H1 (cell line): ENCODE results near the gene RP9. TPM values are rescaled to one million over a fixed set of nuclear protein-coding genes. Genes with fewer than 3 reads are reported as not detected.

Experiments
- CTCF ChIA-PET: fragments of 300-600 bp; sonication (Branson Sonifier 250); formaldehyde crosslinking; loops from one replicate; lab custom pipeline; 2021; ENCODE audit not compliant: partially characterized antibody; lab: Charles Lee
- POLR2A ChIA-PET: fragments of 300-600 bp; sonication (Branson Sonifier 250); formaldehyde crosslinking; loops from one replicate; lab custom pipeline; 2021; ENCODE audit warnings: inconsistent platforms; ENCODE audit not compliant: partially characterized antibody; lab: Charles Lee
- DNase-seq, 2 experiments: peaks; one replicate each; pipeline versions ENCODE4 v3.0.0 to v3.0.0-alpha.2; 2010 to 2022; ENCODE audit warnings: low spot score in 2 of 2, low read depth in 1 of 2, mixed read lengths in 1 of 2
- FAIRE-seq: peaks from 2 replicates; lab custom pipeline; 2011; peaks lifted over from hg19 to GRCh38; lab: Jason Lieb, UNC
- H2AFZ ChIP-seq: 2 replicates; pipeline ENCODE4 v1.8.1; 2012; ENCODE audit warnings: low read length, inconsistent platforms
- H2AK5ac ChIP-seq: 2 replicates; pipeline ENCODE4 v1.6.1; 2013; ENCODE audit warnings: low read depth, low read length
- H2BK120ac ChIP-seq: replicated peaks from 2 replicates; pipeline ENCODE3; 2013; ENCODE audit warnings: low read depth, low read length, inconsistent platforms
- H2BK12ac ChIP-seq: 2 replicates; pipeline ENCODE4 v1.6.1; 2013; ENCODE audit warnings: low read depth, low read length
- H2BK15ac ChIP-seq: 2 replicates; pipeline ENCODE4 v1.6.1; 2013; ENCODE audit warnings: low read length
- H2BK20ac ChIP-seq: 2 replicates; pipeline ENCODE4 v1.6.1; 2013; ENCODE audit warnings: low read length
- H2BK5ac ChIP-seq: 2 replicates; pipeline ENCODE4 v1.6.1; 2013; ENCODE audit warnings: low read depth, low read length
- H3K14ac ChIP-seq: 2 replicates; pipeline ENCODE4 v1.6.1; 2013; ENCODE audit warnings: inconsistent platforms; ENCODE audit not compliant: insufficient read length
- H3K18ac ChIP-seq: 2 replicates; pipeline ENCODE4 v1.6.1; 2013; ENCODE audit warnings: low read length; ENCODE audit errors: extremely low read depth
- H3K23ac ChIP-seq: 2 replicates; pipeline ENCODE4 v1.6.1; 2013; ENCODE audit warnings: inconsistent platforms; ENCODE audit not compliant: insufficient read length
- H3K23me2 ChIP-seq: 2 replicates; pipeline ENCODE4 v1.6.1; 2013; ENCODE audit warnings: low read depth, low read length
- H3K27ac ChIP-seq: 2 replicates; pipeline ENCODE4 v1.6.1; 2011; ENCODE audit warnings: low read depth, low read length, inconsistent platforms
- H3K27me3 ChIP-seq, 4 experiments: replicated peaks in 1 of 4; 1 replicate in 1 of 4; 2 replicates in 3 of 4; pipeline versions ENCODE4 v1.6.1 to v1.8.1; 2011 to 2013; ENCODE audit warnings: low read length in 3 of 4, mild to moderate bottlenecking in 3 of 4, inconsistent platforms in 2 of 4, mixed read lengths in 2 of 4, moderate library complexity in 1 of 4; ENCODE audit not compliant: control insufficient read depth in 3 of 4, insufficient read depth in 3 of 4; ENCODE audit errors: extremely low read depth in 1 of 4
- H3K36me3 ChIP-seq, 4 experiments: 2 replicates each; pipeline versions ENCODE4 v1.6.1 to v1.8.1; 2011 to 2013; ENCODE audit warnings: mild to moderate bottlenecking in 4 of 4, low read length in 3 of 4, moderate library complexity in 2 of 4, control low read depth in 1 of 4, inconsistent platforms in 1 of 4; ENCODE audit not compliant: insufficient read depth in 4 of 4, control insufficient read depth in 2 of 4
- H3K4ac ChIP-seq: replicated peaks from 2 replicates; pipeline ENCODE3; 2013; ENCODE audit warnings: low read length, low read depth, mixed read lengths, inconsistent platforms; ENCODE audit not compliant: insufficient read length
- H3K4me1 ChIP-seq, 4 experiments: replicated peaks in 1 of 4; 1 replicate in 1 of 4; 2 replicates in 3 of 4; pipeline versions ENCODE4 v1.6.1 to v1.8.1; 2011 to 2013; ENCODE audit warnings: low read length in 3 of 4, inconsistent platforms in 2 of 4, mixed read lengths in 1 of 4; ENCODE audit not compliant: insufficient read depth in 4 of 4, control insufficient read depth in 3 of 4
- H3K4me2 ChIP-seq, 2 experiments: 2 replicates each; pipeline versions ENCODE4 v1.6.1 to v1.8.1; 2011 to 2013; ENCODE audit warnings: low read depth in 2 of 2, low read length in 2 of 2, control low read depth in 1 of 2, inconsistent platforms in 1 of 2, mild to moderate bottlenecking in 1 of 2; ENCODE audit not compliant: insufficient read depth in 1 of 2
- H3K4me3 ChIP-seq, 4 experiments: fragments of 200-600, 300-600 bp in 1 of 4; sonication (generic), shearing (Covaris generic), sonication (Bioruptor Twin) in 1 of 4; 2 replicates each; pipeline versions ENCODE4 v1.5.1 to v1.8.1; 2011 to 2016; ENCODE audit warnings: low read length in 4 of 4, low read depth in 3 of 4, control low read depth in 2 of 4, inconsistent platforms in 2 of 4, mild to moderate bottlenecking in 2 of 4, mixed read lengths in 1 of 4, moderate library complexity in 1 of 4; ENCODE audit not compliant: insufficient read depth in 2 of 4; ENCODE audit errors: extremely low read depth in 1 of 4
- H3K56ac ChIP-seq: replicated peaks from 2 replicates; pipeline ENCODE3; 2013; ENCODE audit warnings: low read depth, mild to moderate bottlenecking, mixed read lengths, low read length, inconsistent platforms; ENCODE audit not compliant: insufficient read length
- H3K79me1 ChIP-seq: 2 replicates; pipeline ENCODE4 v1.6.1; 2013; ENCODE audit warnings: low read depth, low read length, control low read depth
- H3K79me2 ChIP-seq, 2 experiments: 2 replicates each; pipeline versions ENCODE4 v1.6.1 to v1.8.1; 2012 to 2013; ENCODE audit warnings: low read length in 2 of 2, mild to moderate bottlenecking in 2 of 2, inconsistent platforms in 1 of 2; ENCODE audit not compliant: insufficient read depth in 2 of 2, control insufficient read depth in 1 of 2
- H3K9ac ChIP-seq, 4 experiments: replicated peaks in 1 of 4; 1 replicate in 1 of 4; 2 replicates in 3 of 4; pipeline versions ENCODE4 v1.6.1 to v1.8.1; 2011 to 2013; ENCODE audit warnings: low read depth in 3 of 4, low read length in 3 of 4, control low read depth in 2 of 4, mild to moderate bottlenecking in 2 of 4, moderate library complexity in 2 of 4, inconsistent platforms in 1 of 4; ENCODE audit errors: extremely low read depth in 1 of 4
- H3K9me3 ChIP-seq, 2 experiments: 2 replicates each; pipeline versions ENCODE4 v1.6.1 to v1.8.1; 2012 to 2013; ENCODE audit warnings: mild to moderate bottlenecking in 2 of 2, moderate library complexity in 2 of 2, control low read depth in 1 of 2, inconsistent platforms in 1 of 2, low read depth in 1 of 2, low read length in 1 of 2, mixed read lengths in 1 of 2; ENCODE audit not compliant: insufficient read depth in 2 of 2
- H4K20me1 ChIP-seq, 2 experiments: replicated peaks in 1 of 2; 2 replicates each; pipeline versions ENCODE3 to v1.8.1; 2011 to 2013; ENCODE audit warnings: inconsistent platforms in 2 of 2, low read length in 2 of 2, mild to moderate bottlenecking in 1 of 2; ENCODE audit not compliant: insufficient read depth in 2 of 2, control insufficient read depth in 1 of 2
- H4K5ac ChIP-seq: 2 replicates; pipeline ENCODE4 v1.6.1; 2013; ENCODE audit warnings: low read length, low read depth, mixed read lengths, inconsistent platforms; ENCODE audit not compliant: insufficient read length
- H4K8ac ChIP-seq: 2 replicates; pipeline ENCODE4 v1.8.0; 2013; ENCODE audit warnings: mild to moderate bottlenecking, moderate library complexity, low read length, inconsistent platforms; ENCODE audit not compliant: insufficient read depth; ENCODE audit errors: extremely low read depth
- H4K91ac ChIP-seq: replicated peaks from 2 replicates; pipeline ENCODE3; 2013; ENCODE audit warnings: low read length, mixed read lengths, inconsistent platforms; ENCODE audit not compliant: insufficient read length
- SIX5 ChIP-seq: IDR thresholded peaks from 2 replicates; pipeline ENCODE4 v1.6.1; 2011; ENCODE audit warnings: mild to moderate bottlenecking, low read depth, low read length
- SUZ12 ChIP-seq: fragments of 200-600 bp; sonication (generic); IDR thresholded peaks from 2 replicates; pipeline ENCODE4 v1.6.1; 2012; ENCODE audit warnings: mild to moderate bottlenecking, inconsistent platforms, low read length, moderate library complexity, mixed read lengths
- TCF12 ChIP-seq: IDR thresholded peaks from 2 replicates; pipeline ENCODE4 v1.6.1; 2011; ENCODE audit warnings: low read depth, mild to moderate bottlenecking, low read length
- WGBS, 2 experiments: shearing (Covaris generic) in 1 of 2; methylation state at CpG; one replicate each; pipeline versions ENCODE4 v1.1.6 to v1.1.7; 2013 to 2015; ENCODE audit warnings: low lambda C conversion rate in 2 of 2, mixed read lengths in 2 of 2, inconsistent platforms in 1 of 2, low coverage in 1 of 2, missing lambda C conversion rate in 1 of 2; ENCODE audit not compliant: insufficient replicate concordance in 2 of 2, insufficient coverage in 1 of 2, insufficient read length in 1 of 2; ENCODE audit errors: extremely low coverage in 1 of 2, missing lambda C conversion rate in 1 of 2; 5-methylcytosine and 5-hydroxymethylcytosine counted together
- polyA plus RNA-seq, 7 experiments: library from polyadenylated mRNA; depleted of rRNA in 3 of 7; stranded (reverse) in 5 of 7; unstranded in 2 of 7; fragments of >200 nt in 5 of 7; fragments of 200-250 nt in 2 of 7; gene quantifications; 1 replicate in 5 of 7; 2 replicates in 1 of 7; 4 replicates in 1 of 7; pipeline versions ENCODE4 v1.2.1 to v1.2.3, GENCODE V29; 2011 to 2013; ENCODE audit warnings: missing spikeins in 2 of 7, mixed read lengths in 2 of 7
- total RNA-seq: library from RNA; stranded (reverse); fragmentation: NEBNext Ultra II Directional; extraction: Animal tissue kit (Norgen Biotek cat#: 25700); gene quantifications from 2 replicates; pipeline ENCODE4 v1.2.1, GENCODE V29; 2021

Gene RP9
- total and polyA plus RNA-seq, 2 of the 8 experiments (the other 6 are each of a cell fraction or from before 2014, with no cell fraction given): 11.0 to 12.4 TPM

DNA sequence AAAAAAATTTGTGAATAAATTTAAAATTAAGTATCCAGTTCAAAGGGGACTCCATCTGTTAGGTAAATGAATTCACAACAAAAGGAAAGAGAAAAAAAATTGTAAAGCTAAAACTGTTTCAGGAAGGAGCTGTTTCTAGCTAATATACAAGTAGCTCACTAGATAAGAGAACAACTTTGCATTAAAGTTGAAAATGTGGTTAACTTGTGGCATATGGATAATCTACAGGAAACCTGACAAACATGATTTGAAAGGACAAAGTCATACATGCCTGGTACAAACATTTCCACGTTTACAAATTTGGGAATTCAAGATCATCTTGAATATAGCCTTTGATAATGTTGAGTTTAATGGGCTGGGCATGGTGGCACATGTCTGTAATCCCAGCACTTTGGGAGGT, 55.5 kb downstream of the RP9 start:
- DNase-seq (no peak), FAIRE-seq (no peak)
- H3K9ac ChIP-seq: no peak overlapping the region
- H3K23ac ChIP-seq: no peak overlapping the region
- no peak overlapping the region for H2AFZ ChIP-seq
- no peak overlapping the region for H2BK15ac ChIP-seq
- no peak overlapping the region for H2BK12ac ChIP-seq
- ChIA-PET CTCF (interaction anchor here (1.2 to 1.6 kb wide), 2 partner anchors 23 to 89 kb away, joined by 3 read pairs; no protein-coding TSS in a partner anchor), POLR2A (interaction anchor here (1.0 to 3.1 kb wide), 2 partner anchors 9 to 61 kb away, joined by 4 to 19 read pairs; partner anchors contain the start of gene NT5C3A)
- no peaks in the 10 kb centered on the region for H3K9me3 ChIP-seq
- no peaks in the 10 kb centered on the region for H3K27me3 ChIP-seq
- no peak overlapping the region for H2BK5ac ChIP-seq
- TF ChIP-seq SUZ12: no peak
- no peak for TF ChIP-seq SIX5
- no peak for TF ChIP-seq TCF12
- no peak overlapping the region for H2BK120ac ChIP-seq
- no peak overlapping the region for H3K18ac ChIP-seq
- H4K91ac ChIP-seq: no peak overlapping the region
- H3K23me2 ChIP-seq: no peaks in the 10 kb centered on the region
- H4K8ac ChIP-seq: no peak overlapping the region
- H3K36me3 ChIP-seq: no peaks in the 10 kb centered on the region; a peak in 1 of 8 replicates
- H3K79me2 ChIP-seq: peaks cover 2 to 83% of the 10 kb centered on the region in 2 experiments
- H3K79me1 ChIP-seq: no peaks in the 10 kb centered on the region; the same call in 1 of the 2 replicates
- no peak overlapping the region for H3K4me3 ChIP-seq
- no peak overlapping the region for H3K4ac ChIP-seq
- peaks cover 5 to 6% of the 10 kb centered on the region in 2 experiments for H4K20me1 ChIP-seq
- no peak overlapping the region for H4K5ac ChIP-seq
- WGBS, 2 experiments: 74% methylated on average over 1 of the region's 1 CpG; no CpG with 5 or more reads in 1 of the 2 experiments
- no peak overlapping the region for H2AK5ac ChIP-seq
- no peak overlapping the region for H3K4me2 ChIP-seq
- H2BK20ac ChIP-seq: no peak overlapping the region
- H3K14ac ChIP-seq: no peak overlapping the region
- no peaks in the 10 kb centered on the region for H3K4me1 ChIP-seq
- no peak overlapping the region for H3K27ac ChIP-seq
- no peak overlapping the region for H3K56ac ChIP-seq
